GM19239 (cell line): ENCODE measurements around the gene RHOT2.

Experiments used
- DNase-seq: peaks from one replicate; pipeline ENCODE4 v3.0.0; 2011; ENCODE audit warnings: low spot score; ENCODE audit not compliant: insufficient read length
- FAIRE-seq: peaks from 2 replicates; lab custom pipeline; 2011; peaks lifted over from hg19 to GRCh38; lab: Jason Lieb, UNC

The RHOT2 gene

DNA sequence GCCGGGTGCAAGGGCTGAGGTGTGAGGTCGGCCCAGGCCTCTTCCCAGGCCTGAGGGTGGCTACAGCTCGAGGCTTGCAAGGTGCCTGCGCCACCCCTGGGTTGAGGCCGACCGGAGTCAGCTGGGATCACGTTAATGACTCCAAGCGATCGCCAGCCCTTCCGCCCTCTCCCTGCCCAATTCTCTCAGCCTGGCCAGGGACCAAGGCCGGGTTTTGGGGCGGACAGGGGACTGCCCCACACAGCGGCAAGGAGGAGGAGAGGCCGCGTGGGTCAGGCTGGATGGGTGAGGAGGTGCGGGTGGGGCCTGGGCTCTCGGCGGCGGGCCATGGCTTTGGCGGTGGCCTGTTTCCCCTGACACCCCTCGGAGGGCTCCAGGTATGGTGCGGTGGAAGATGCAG is 25.4 kb downstream of the RHOT2 start:
- DNase-seq (no peak), FAIRE-seq (no peak)

DNA sequence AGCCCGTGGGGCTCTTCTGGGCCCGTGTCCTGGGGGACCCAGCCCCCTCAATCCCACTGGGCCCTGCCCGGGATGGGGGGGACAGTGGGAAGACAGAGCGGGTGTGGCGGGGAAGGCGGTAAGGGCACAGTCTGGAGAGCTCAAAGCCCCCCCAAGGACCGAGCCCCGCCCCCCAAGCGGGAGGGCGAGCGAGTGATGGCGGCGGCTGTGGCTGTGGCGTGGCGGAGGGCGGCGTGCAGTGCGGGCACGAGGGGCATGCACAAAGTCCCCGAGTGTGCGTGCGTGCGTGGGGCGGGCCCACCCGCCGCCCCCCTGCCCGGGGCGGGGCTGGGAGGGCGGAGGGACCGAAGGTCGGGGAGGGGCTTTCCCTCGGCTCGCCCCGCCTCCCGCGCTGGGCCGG is 25.8 kb downstream of the RHOT2 start:
- no peak for FAIRE-seq

DNA sequence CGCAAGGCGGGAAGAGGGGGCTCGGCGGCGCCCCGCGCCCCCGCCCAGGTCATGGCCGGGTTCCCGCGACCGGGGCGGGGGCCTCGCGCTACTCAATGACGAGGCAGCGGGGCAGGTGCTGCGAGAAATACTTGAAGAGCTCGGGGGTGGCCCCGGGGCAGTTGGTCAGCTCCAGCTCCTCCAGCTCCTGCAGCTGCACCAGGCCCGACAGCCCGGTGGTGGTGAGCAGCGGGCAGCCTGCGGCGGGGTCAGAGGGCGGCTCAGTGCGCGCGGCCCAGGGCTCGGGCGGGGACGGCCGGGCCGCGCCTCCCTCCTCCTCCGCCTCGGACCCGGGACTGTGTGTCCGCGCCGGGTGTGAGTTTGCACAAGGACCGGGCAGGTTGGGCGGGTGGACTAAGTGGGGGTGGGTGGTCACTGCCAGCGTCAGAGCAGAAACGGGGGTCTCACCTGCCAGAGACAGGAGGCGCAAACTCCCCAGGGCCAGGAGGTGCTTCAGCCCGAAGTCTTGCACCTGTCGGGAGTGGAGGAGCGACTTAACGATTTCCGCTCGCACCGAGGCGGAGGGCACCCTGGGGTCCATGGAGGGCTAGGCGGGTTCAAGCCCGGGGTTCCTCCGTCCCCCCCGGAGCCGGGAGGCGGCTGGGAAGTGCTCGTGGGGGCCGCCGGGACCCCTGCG is 26.4 kb downstream of the RHOT2 start:
- no peak for FAIRE-seq

More for the DNA sequence above, 25.8 kb downstream of the RHOT2 start:
- DNase-seq, result no peak

DNA sequence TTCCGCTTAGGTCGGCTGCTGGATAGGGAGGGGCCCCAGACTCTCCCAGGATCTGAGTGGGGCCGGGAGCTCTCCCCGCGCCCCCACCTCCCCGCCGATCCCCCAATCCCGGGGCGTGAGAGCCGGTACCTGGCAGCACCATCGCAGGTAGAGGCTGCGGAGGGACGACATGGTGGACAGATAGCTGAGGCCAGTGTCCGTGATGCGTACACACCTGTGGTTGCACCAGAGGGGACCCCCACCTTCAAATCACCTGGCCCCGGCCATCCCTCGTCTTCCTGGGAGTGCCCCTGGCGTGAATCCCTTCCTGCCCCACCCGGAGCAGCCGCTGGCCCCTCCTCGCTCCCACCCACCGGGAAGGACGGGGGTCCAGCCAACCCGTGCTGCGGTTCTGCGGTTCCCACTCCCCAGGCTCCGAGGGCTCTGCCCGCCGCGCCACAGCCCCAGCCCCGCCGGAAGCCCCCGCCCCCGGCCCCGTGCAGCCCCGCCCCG is 27.0 kb downstream of the RHOT2 start:
- FAIRE-seq, result no peak
- no peak for DNase-seq

More for the DNA sequence above, 26.4 kb downstream of the RHOT2 start:
- no peak for DNase-seq

DNA sequence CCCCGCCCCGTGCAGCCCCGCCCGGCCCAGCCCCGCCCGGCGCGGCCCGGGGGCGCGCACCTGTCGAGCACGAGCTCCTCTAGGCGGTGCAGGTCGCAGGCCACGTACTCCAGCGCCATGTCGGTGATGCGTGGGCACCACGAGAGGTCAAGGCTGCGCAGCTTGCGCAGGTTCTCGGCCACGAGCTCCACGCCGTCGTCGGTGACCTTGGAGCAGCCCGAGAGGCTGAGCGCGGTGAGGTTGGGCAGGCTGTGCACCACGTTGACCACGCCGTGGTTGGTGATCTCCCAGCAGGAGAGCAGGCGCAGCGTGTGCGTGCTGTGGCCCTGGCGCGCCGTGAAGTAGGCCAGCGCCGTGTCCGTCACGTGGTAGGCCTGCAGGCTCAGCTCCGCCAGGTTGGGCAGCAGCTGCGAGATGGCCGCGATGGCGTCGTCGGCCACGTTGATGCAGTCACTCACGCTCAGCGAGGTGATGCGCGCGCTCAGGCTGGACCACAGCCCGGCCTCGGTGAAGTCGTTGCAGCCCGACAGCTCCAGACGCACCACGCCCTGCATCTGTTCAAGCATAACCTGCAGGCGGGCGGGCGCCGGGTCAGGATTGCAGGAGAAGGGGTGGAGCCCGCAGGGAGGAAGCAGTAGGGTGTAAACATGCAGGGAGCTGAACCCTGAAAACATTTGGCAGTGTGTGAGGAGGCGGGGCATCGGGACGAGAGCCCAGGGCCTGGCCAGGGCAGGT is 27.6 kb downstream of the RHOT2 start:
- DNase-seq (peak; percentile 83), FAIRE-seq (no peak)

DNA sequence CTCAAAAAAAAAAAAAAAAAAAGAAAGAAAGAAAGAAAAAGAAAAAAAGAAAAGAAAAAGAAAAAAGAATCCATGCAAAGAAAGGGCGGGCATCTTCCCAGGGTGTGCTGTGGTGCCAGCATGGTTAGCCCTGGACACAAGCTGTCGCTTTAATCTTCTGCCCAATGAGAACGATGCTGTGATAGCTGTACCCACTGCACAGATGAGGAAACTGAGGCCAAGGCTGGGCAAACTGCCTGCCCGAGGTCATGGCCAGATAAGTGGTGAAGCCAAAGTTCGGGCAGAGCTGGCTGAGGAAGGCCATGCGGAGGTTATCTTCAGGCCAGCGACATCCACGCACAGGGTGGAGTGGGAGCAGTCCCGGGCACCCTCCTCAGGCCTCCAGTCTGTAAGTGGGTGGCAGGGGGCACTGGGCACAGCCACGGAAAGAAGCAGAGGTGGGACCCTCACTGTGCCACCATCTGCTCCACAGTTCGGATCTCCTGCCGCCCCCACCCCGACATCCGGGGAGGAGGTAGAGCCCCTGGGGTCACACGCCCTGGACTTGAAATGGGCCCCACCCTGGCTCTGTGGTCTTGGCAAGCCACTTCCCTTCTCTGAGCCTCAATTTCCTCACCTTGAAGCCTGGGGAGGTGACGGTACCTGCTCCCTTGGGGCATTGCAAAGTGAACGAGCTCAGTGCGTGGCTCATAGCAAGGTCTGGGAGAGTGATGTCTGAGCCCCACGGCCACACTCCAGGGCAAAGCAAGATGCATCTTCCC is 31.2 kb downstream of the RHOT2 start:
- FAIRE-seq (no peak), DNase-seq (no peak)

DNA sequence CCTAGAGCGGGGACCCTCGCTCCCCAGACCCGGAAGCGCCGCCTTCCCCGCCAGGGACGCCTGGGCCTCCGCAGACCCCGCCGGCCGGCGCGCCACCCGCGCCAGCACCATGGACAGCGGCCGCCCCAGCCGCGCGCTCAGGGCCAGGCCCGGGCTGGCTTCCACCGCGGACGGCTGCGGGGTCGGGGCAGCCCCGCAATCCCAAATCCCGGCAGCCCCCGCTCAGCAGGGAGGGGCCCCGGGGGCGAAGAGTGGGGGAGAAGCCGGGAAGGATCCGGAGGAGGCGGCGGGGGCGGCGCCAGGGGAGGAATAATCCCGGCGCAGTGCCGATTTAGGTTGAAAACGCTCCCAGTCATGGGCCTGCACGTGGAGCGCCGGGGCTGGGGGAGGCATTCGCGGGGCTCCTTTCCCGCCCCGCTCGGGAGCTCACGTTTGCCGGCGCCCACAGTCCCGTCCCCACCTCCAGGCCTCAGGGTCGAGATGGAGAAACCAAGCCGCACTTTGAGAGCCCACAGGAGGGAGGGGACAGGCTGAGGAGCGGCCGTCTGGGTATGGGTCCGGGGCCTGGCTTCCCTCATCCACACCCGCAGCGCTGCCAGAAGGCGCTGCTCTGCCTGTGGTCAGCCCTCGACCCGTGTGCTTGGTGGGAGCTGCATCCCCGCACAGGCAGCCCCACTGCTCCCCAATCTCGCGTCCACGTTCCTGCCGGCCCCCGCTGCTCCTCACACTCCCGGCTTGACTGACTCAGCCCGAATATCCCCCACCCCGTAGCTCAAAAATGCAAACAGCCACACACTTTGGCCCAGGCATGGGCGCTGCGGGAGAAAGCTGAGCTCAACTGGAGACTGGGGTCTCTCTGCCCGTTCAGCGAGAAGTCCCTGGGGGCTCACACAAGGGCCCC is 33.0 kb downstream of the RHOT2 start:
- FAIRE-seq (no peak), DNase-seq (no peak)

DNA sequence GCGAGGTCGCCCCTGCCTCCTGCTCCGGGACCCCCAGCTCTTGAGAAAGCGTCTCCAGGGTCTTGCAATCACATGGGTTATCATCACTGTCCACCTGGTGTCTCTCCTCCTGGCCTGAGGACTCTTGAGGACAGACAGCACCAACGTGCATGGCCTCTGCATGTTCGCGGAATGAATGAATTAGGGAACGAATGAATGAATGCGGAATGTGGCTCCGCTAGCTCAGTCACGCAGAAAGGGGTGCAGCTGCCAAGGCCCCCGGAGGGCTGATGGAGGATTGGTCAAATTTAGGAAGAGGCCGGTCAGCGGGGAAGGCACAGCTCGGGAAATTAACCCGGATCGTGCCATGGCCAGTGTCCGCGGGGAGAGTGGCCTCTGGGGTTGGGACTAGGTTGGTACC is 34.4 kb downstream of the RHOT2 start:
- FAIRE-seq, result no peak
- no peak for DNase-seq

DNA sequence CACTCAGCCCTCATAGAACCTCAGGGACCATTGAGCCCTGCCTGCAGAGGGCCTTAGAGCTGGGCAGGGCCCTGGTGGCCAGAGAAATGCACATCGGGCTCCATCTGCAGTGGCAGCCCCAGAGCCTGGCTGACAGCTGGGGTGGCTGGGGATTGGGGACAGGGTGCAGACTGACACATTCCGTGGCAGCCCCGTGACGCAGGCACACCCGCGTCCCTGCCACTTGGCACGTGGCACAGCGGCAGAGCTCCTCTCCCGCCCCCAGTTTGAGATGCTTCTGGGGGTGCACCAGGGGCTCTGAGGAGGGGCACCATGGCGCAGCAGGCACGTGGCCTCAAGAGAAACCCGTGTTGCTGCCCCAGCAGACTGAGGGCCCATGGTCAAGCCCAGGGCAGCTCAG is 35.5 kb downstream of the RHOT2 start:
- no peak for FAIRE-seq
- no peak for DNase-seq

DNA sequence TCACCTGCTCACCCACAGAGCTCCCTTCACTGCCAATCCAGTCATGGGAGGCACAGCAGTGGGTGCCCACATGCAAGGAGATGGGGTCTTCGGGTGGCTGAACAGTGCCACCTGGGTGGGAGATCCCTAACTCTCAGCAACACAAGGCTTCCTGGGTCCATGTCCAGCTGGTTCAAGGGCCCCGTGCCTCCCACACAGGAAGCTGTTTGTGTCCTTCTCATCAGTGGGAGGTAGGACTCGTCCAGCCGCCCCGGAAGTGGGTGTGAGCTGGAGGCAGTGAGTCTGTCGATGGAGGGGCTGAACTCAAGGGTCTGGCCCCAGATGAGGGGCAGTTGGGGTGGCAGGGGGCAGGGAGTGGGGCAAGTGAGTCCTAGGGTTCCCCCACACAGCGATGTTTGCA is 36.1 kb downstream of the RHOT2 start:
- no peak for FAIRE-seq
- DNase-seq, result no peak

DNA sequence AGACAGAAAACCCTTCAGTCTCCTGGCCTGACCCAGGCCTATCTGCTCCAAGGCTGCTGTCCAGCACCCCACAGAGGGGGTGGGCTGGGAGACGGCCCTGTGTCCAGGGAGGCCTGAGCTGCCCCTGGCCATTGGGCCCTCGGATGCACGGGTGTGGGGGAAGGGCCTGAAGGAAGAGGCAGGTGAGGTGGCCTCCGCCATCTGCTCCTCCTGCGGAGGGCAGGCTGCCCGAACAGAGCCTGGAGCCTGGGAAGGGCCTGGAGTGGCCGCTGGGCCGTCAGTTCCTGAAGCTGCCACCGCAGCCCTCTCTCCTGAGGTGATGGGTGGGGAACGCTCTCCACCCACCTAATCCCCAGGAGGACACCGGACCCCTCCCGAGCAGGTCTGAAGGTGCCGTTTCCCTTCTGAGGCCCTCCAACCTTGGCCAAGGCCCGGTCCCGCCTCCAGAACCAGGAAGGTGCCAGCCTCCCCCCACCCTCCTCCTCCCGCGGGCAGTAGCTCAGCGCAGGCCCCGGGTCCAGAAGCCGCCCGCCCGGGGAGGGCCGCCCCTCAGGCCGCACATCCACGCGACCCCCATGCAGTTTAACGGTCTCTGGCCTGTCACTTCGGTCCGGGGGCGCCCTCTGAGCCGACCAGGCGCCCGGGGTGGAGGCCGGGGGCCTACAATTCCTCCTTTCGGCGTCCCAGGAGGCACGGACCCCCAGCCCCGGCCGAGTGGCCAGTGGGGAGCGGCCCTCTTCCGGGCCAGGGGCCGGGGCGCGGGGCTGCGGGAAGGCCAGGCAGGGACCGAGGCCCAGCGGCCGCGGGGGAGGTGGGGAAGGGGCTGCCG is 36.8 kb downstream of the RHOT2 start:
- no peak for DNase-seq
- FAIRE-seq, result no peak

DNA sequence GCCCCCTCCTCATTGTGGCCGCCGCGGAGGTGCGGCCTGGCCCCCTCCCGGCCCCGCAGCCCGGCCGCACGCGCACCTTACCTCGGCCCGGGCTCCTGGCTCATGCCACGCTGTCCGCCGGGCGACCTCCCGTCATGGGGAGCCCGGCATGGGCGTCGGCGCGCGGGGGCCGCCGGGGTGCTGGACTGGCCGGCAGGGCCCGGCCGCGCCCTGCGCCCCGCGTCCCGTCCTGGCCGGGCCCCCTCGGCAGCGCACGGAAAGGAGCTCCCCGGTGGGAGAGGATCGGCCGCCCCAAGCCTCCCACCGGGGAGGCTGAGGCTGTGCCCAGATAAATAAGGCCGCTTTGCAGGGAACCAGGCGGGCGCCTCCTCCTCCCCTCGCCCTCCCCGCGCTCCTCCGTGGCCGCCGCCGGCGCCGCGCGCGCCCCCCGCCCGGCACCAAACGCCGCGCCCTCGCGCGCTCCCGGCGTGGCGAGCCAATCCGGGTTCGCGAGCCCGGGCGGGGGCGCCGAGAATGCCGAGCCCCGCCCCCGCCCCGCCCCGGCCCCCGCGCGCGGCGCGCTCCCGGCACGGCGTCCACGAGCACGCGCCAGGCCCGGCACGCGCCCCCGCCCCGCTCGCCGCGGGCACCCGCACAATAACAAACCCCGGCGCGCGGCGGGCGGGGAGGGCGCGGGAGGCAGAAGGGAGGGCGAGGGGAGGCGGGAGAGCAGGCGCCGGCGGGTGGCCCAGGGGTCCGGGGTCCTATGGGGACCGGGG is 37.7 kb downstream of the RHOT2 start, which contains the start of gene FBXL16:
Gene FBXL16, minus strand, starts transcription at position 371 of the 758 bp plus-strand sequence. CDS start 8,396 bp downstream, outside the sequence.
- no peak for DNase-seq
- no peak for FAIRE-seq

DNA sequence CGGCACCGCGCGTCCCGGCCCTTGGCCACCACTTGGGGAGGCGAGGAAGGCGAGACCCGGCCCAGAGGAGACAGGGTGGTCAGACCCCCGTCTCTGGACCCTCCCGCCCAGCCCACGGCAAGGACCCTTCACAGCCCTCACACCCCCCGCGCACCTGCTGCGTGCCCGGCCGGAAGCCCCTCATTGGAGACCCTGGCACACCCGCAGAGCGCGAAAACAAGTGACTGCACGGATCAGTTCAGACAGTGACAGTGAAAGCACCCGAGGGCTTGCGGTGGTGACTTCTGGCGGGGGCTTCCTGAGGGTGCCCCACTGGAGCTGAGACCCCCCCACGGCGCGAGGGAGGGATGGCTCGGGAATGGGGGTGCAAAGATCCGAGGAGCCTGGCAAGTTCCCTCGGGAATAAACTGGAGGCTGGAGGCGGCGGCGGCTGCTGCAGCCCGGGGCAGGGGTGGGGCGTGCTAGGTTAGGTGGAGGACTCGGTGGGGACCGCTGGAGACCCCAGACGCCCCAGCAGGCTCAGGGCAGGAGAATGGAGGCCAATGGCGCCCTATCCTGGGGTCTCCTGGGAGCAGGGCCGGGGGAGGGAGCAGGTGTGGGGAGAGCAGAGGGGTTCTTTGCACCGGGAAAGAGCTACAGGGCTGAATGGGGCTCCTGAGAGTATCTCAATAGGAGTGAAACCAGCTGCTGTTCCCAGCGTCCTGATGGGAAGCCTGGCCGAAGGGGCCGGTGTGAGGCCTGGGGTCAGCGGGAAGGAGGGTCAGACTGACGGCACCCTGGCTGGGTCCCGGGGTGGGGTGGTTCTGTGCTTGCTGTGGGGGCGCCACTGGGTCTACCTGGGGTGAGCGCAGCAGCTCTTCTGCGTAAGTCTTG is 38.5 kb downstream of the RHOT2 start:
- FAIRE-seq, result no peak
- no peak for DNase-seq

DNA sequence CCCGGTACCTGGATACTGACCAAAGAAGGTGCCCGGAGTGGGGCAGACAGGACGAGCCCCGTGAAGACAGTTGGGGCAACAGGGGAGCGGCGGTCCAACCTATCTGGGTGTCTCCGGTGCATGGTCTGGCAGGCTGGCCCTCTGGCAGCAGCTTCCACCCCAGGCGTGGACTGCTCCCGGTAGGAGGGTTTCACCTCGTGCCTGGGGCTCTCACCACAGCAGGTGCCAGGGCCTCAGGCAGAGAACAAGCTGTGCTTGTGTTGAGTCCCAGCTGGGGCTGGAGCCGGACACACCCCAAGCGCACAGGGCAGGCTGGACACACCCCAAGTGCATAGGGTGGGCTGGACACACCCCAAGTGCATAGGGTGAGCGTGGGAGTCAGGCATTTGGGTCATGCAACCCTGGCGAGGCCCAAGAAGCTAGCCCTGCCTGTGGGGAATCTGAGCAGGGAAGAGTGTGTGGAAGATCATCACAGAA is 39.2 kb downstream of the RHOT2 start:
- FAIRE-seq (no peak), DNase-seq (no peak)

DNA sequence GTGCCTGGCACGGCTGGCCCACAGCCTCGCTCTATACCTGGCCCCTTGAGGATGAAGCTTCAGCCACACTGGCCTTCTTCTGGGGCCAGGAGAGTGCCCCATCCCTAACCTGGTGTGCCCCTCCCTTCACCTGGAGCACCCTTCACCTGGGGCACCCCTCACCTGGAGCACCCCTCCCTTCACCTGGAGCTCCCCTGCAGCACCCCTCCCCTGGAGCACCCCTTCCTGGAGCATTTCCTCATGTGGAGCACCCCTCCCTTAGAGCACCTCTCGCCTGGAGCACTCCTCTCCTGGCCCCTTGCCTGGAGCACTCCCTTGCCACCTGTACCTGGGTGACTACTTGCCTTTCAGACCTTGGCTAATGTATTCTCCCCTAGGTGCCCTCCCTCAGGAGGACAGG is 40.1 kb downstream of the RHOT2 start:
- no peak for DNase-seq
- FAIRE-seq, result no peak

DNA sequence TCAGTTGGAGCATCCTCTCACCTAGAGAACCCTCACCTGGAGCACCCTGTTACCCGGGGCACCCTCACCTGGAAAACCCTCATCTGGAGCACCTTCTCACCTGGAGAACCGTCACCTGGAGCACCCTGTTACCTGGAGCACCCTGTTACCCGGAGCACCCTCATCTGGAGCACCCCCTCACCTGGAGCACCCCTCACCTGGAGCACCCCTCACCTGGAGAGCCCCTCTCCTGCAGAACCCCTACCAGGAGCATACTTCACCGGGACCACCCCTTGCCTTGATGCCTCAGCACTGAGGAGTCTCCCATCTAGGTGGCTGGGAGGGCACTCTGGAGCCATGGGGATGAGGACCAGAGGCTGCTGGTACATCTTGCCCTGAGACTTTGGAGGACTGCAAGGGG is 41.0 kb downstream of the RHOT2 start:
- FAIRE-seq, result no peak
- DNase-seq, result no peak
